GM12878 (cell line): Measurements from ENCODE around the gene FUBP3.

Source experiments
- CBFB ChIP-seq: IDR thresholded peaks from 2 replicates; pipeline ENCODE4 v1.6.1; 2016; ENCODE audit warnings: antibody characterized with exemption, low read depth
- CTCF ChIP-seq, 3 experiments: IDR thresholded peaks in 2 of 3; conservative IDR thresholded peaks in 1 of 3; 2 replicates each; pipeline ENCODE4 v1.5.1; 2011; ENCODE audit warnings: low read depth in 3 of 3, low read length in 3 of 3, mild to moderate bottlenecking in 3 of 3, control low read depth in 2 of 3, moderate library complexity in 2 of 3, inconsistent platforms in 1 of 3, mixed read lengths in 1 of 3; ENCODE audit not compliant: control insufficient read depth in 2 of 3, insufficient read depth in 1 of 3; ENCODE audit errors: extremely low read depth in 1 of 3
- IRF4 ChIP-seq: IDR thresholded peaks from 2 replicates; pipeline ENCODE4 v1.6.1; 2011; ENCODE audit warnings: low read depth, low read length
- RAD21 ChIP-seq: IDR thresholded peaks from 2 replicates; pipeline ENCODE4 v1.6.1; 2011; ENCODE audit warnings: mild to moderate bottlenecking, low read depth, low read length, moderate library complexity; ENCODE audit not compliant: insufficient read depth
- SUZ12 ChIP-seq: fragments of 200-600 bp; sonication (generic); IDR thresholded peaks from one replicate; pipeline ENCODE4 v1.6.1; 2018; ENCODE audit warnings: antibody characterized with exemption, mild to moderate bottlenecking; ENCODE audit not compliant: unreplicated experiment
- ZNF274 ChIP-seq: IDR thresholded peaks from one replicate; pipeline ENCODE4 v1.8.0; 2011; ENCODE audit not compliant: insufficient read length, insufficient read depth

- TF ChIP-seq RAD21: no peak
- no peak for TF ChIP-seq IRF4
- no peak for TF ChIP-seq ZNF274
- TF ChIP-seq SUZ12: no peak
- TF ChIP-seq CTCF (IDR thresholded peaks at IDR 0.05 in 2 of 3, conservative IDR thresholded peaks at IDR 0.05 in 1 of 3; ENCODE audit: control insufficient read depth in 2 of 3, extremely low read depth in 1 of 3, insufficient read depth in 1 of 3, low read depth in 3 of 3, low read length in 3 of 3): no peak
- no peak for TF ChIP-seq CBFB
Observed at GRCh38 chr9:130668659-130669058, 89.3 kb downstream of the FUBP3 start.
